ENCODE measurements around the gene IGFALS.
"Not testable (repeated sequence)": the region's sequence is repeated elsewhere in the genome, so short reads cannot be mapped to it uniquely, and the experiment has no call there.

Gene IGFALS

GRCh38 chr16:1817716-1818115 is 24.2 kb upstream of the IGFALS start:
- DNase-seq = no peak

GRCh38 chr16:1817276-1817589 is 23.7 kb upstream of the IGFALS start:
- no peak for DNase-seq

GRCh38 chr16:1816396-1817275 is 23.1 kb upstream of the IGFALS start:
- no peak for DNase-seq

GRCh38 chr16:1815461-1815860 is 22.0 kb upstream of the IGFALS start:
- DNase-seq = no peak

GRCh38 chr16:1812732-1813163 is 19.2 kb upstream of the IGFALS start:
- no peak for DNase-seq

GRCh38 chr16:1810536-1810935 is 17.0 kb upstream of the IGFALS start:
- no peak for DNase-seq

- no peak for DNase-seq
Observed at GRCh38 chr16:1810106-1810505, 16.6 kb upstream of the IGFALS start.

GRCh38 chr16:1809281-1809801 is 15.8 kb upstream of the IGFALS start:
- no peak for DNase-seq

- DNase-seq = no peak
Observed at GRCh38 chr16:1808691-1809090, 15.2 kb upstream of the IGFALS start.

GRCh38 chr16:1807626-1808025 is 14.1 kb upstream of the IGFALS start:
- DNase-seq = no peak

- no peak for DNase-seq
Observed at GRCh38 chr16:1800701-1801100, 7.2 kb upstream of the IGFALS start.

- not testable (repeated sequence) for DNase-seq
Observed at GRCh38 chr16:1799263-1799662, 5.8 kb upstream of the IGFALS start.

GRCh38 chr16:1794908-1795666 is 1.6 kb upstream of the IGFALS start:
- DNase-seq = no peak

- DNase-seq = no peak
Observed at GRCh38 chr16:1794221-1794871, 841 bp upstream of the IGFALS start.

- DNase-seq = no peak
Observed at GRCh38 chr16:1792836-1793577, 498 bp downstream of the IGFALS start.

- no peak for DNase-seq
Observed at GRCh38 chr16:1791943-1792812, 1.3 kb downstream of the IGFALS start.

- DNase-seq = no peak
Observed at GRCh38 chr16:1791256-1791942, 2.1 kb downstream of the IGFALS start.

- DNase-seq = no peak
Observed at GRCh38 chr16:1790611-1791255, 2.8 kb downstream of the IGFALS start.

- no peak for DNase-seq
Observed at GRCh38 chr16:1790261-1790610, 3.3 kb downstream of the IGFALS start.

- no peak for DNase-seq
Observed at GRCh38 chr16:1789643-1790045, 3.9 kb downstream of the IGFALS start.

GRCh38 chr16:1788708-1789100 is 4.8 kb downstream of the IGFALS start:
- no peak for DNase-seq

Measured in SW 1271 (cell line).